T47D (cell line): ENCODE data around the gene TBXAS1.
A peak's percentile ranks its signal among the peaks of the same experiment; 100 is the strongest.

Source experiments
- DNase-seq, 2 experiments: peaks; one replicate each; pipeline versions ENCODE4 v3.0.0 to v3.0.0-alpha.2; 2011 to 2012; ENCODE audit warnings: low read depth in 1 of 2, low spot score in 1 of 2
- JUND ChIP-seq: IDR thresholded peaks from 2 replicates; pipeline ENCODE4 v1.6.1; 2012; ENCODE audit warnings: low read depth
- in situ Hi-C: cut with HindIII; loops from 2 replicates; pipeline ENCODE4 v1.10.0; 2016; ENCODE audit warnings: low sequenced_read_pairs, low pct_unique_long_range_greater_than_20kb

TBXAS1 gene

DNA sequence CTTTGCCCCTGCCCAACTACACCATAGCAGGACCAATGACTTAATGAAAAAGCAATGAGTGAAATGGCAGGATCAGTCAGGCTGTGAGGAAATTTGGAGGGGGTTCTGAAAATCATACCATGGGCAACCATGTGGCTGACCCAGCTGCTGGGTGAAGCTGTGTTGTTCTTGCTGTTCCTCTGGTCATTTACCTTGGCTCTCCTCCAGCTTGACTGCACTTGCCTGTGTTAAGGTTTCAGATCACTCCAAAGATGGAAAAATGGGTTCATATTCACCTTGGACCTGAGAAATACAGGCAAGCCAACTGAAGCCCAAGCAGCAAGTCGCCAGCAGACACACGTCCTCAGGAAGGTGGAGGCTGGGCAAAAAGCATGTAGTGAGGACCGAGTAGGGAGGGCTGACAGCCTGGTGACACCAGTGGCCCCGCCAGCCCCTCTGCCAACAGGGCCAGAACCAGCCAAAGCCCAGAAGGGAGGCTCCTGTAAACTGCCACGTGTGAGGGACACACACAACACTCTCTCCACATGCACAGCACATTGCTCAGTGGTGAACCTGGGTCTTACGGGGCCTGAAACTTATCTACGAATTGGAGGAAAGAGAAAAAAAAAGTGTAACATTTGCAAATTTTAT, 193.6 kb downstream of the TBXAS1 start:
- in situ Hi-C loops, result no loop called here
- no peak for TF ChIP-seq JUND
- DNase-seq, result peak in 1 of 2 experiments; percentile 38

DNA sequence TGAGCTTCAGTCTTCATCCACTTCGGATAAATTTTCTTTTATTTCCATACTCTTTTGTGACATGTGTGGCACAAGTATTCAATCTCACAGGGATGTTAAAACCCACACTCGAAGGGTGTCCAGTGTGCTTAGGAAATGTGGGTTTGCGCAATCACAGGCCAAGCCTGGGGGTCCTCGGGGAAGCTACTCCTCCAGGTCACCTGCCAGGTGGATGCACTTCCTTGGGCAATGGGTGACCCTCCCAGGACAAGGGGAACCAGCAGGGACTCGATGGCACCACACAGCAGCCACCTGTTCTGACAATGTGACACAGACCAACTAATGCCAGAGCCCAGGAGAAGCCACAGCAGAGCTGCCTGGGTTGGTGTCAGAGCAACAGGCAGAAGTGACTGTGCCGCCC, 194.7 kb downstream of the TBXAS1 start:
- DNase-seq, result no peak
- in situ Hi-C loops, result no loop called here
- no peak for TF ChIP-seq JUND

DNA sequence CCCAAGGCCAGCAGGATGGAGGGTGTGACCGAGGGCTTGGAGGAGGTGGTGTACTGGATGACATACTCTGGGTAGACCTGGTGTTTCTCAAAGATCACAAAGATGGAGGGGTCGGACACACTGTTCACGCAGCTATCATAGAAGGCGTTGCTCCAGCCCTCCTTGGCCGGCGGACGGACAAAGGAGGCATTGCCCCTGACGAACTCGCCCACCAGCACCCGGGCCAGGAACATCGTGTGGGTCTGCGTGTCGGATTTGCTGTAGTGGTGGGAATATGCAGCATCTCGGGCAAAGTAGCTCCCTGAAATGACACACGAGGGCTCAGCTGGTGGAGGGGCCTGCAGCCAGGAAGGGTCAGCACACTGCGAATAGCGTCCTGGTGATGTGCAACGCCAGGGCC, 195.5 kb downstream of the TBXAS1 start:
- no peak for TF ChIP-seq JUND
- no peak for DNase-seq
- in situ Hi-C loops, result no loop called here

DNA sequence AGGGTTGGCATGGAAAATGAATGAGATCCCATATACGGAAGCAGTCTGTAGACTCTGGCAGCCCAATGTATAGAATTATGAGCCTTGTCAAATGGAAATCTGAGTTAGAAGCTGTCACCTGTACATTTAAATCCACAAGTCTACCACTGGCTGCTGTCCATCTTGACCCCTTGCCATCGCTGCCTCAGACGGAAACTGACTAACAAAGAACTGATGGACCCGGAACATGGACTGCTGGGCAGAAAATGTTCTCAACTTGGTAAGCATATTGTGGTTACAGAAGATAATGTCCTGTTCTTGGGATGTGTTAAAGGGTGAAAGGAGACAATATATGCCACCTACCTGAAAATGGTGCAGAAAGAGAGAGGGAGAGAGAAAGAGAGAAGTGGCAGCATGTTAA, 196.2 kb downstream of the TBXAS1 start:
- no peak for TF ChIP-seq JUND
- no peak for DNase-seq
- in situ Hi-C loops, result no loop called here

DNA sequence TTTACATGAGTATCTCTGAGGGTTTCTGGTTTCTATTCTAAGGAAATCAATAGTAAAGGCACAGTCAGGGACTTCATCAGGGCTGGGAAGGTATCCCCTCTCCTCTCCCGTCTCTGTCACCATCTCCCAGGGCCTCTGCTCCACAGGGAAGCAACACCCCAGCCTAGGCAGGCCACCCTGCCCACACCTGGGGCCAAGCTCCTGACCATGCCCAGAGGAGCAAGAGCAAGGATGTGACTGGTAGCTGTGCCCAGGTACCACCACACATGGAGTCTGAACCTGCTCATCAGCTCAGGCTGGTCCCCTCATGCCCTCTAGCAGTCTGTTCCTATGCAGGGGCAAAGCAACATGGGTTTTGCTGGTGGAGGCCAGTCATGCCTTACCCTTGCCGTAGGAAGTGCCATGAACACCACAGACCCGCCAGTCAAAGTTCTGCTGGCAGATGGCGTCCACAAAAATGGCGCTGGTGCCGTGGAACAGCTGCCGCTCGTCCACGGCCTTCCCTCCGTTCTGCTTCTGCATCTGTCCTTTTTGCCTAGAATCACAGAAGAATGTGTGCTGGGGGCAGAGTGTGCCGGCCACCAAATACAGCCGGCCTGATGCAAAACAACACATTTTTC, 196.9 kb downstream of the TBXAS1 start:
- TF ChIP-seq JUND, result no peak
- in situ Hi-C loops, result no loop called here
- DNase-seq, result no peak

DNA sequence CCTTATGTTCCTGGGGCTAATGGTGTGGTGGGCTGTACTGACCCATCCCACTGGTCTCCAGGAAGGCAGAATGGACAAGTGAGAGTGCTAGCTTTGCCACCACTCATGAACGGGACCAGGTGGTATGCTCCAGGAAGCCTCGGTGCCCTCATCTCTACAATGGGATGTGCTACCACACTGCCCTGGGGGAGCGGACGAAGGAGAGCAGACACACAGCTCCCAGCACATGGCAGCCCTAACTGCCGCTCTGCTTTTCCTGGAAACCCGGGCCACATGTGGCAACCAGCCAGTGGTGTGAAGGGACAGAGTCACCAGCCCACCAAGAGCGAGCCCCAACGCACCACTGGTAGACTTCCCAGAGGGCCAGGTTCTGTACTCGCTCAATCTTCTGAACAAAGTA, 197.9 kb downstream of the TBXAS1 start:
- no peak for DNase-seq
- in situ Hi-C loops, result no loop called here
- TF ChIP-seq JUND, result no peak

DNA sequence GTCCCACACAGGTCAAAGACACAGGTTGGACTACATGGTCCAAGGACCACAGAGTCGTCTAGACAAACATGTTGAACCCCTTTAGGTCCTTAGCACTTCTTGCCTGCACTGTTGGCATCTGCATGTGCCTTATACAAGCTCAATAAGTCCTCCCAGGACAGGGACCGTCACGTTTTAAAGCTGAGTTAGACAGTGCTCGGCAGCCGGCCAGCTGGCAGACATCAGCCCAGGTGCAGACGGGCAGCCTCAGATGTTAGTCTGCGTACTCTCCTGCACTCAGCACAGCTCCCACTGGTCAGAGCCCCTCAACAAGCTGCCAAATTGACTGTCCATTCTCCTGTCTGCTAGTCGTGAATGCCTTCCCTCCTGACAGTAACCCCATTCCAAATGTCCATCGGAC, 198.8 kb downstream of the TBXAS1 start:
- in situ Hi-C loops, result no loop called here
- no peak for TF ChIP-seq JUND
- no peak for DNase-seq

DNA sequence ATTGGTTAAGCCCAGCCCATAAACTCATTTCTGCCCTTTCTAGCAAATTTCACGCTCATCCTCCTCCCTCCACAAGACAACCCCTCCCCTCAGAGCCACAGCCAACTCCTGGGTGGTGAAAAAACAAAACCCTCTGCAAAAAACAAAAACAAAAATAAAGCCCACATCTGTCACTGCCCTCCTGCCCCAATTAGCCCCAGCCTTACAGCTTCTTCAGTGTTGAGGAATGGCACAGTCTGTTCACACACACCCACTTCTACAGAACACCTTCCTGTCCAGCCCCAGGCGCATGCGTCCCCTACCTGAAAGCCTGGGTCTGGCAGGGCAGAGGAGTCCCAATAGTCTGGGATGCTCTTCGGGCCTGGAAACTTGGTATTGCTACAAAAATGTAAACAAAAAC, 199.2 kb downstream of the TBXAS1 start:
- in situ Hi-C loops, result no loop called here
- no peak for TF ChIP-seq JUND
- no peak for DNase-seq

DNA sequence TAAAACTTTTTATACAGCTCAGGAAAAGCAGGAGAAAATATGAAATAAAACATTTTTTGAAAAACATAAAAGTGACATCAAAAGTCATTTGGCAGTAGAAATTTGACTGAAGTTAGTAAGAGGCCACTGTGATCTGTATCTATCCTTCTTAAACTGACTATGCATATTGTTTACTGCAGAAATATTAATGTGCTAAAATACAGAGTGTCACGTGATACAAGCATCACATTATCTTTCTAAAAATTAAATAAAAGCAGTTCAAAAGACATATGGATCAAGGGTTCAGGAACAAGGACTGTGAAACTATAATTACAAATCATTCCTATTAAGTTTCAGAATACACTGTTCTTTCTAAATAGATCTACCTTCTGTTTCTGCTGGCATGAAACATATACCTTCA, 200.0 kb downstream of the TBXAS1 start:
- DNase-seq, result no peak
- in situ Hi-C loops, result no loop called here

DNA sequence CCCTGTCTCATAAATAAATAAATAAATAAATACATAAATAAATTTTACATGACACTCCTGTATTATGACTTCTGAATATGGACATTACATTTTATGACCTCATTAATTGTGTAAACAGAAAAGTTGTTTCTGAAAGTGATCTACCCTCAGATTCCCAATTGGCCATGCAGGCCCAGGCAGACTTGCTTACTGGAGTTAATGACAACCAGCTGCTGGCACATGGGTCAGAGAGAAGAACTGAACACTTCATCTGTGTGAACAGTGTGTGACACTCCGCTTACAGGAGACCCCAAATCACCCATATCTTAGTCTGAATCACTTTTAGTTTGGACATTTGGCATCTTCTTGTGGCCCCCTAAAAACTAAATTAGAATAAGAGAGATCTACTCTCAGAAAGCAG, 202.3 kb downstream of the TBXAS1 start:
- in situ Hi-C loops, result no loop called here
- DNase-seq, result no peak

More for the DNA sequence above, 200.0 kb downstream of the TBXAS1 start:
- no peak for TF ChIP-seq JUND

DNA sequence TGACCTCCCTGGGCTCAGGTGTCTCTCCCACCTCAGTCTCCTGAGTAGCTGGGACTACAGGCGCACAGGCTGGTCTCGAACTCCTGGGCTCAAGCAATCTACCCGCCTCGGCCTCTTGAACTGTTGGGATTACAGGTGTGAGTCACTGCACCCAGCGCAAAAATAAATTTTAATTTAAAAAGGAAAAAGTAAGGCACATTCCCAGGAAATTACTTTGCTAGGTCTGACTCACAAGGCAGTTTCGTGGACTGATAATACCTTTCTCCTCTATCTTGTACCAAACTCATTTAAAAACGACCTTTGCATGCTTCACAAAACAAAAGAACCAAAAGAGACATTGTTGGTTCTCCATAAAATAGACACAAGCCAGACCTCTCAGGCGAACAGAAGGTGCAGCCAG, 204.0 kb downstream of the TBXAS1 start:
- in situ Hi-C loops, result no loop called here
- TF ChIP-seq JUND, result no peak
- DNase-seq, result no peak

More for the DNA sequence above, 202.3 kb downstream of the TBXAS1 start:
- TF ChIP-seq JUND, result no peak

DNA sequence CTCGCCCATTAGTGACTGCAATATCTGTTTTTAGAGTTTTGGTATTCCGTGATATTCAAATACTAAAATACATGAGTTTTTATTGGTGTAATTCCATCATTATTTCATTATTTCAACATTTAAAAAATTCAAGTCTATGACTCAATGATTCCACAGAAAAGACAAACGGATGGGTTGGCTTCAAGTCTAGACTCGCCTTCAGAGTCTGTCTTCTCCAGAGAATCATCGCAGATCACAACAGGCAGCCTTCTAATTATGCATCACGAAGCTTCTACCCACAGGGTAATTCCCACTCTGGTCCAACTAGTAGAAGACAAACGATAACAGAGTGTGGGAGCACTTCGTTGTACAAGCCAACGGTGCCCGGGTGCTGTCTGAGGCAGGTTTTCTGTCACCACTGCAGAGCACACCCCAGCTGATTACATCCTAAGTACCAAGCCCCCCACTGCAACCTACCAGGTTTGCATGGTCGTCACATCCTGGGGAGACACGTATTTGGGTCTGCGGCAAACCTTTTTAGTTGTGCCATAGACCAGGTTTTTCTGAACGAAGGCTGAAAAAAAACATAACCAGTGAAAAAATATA, 204.8 kb downstream of the TBXAS1 start:
- no peak for TF ChIP-seq JUND
- in situ Hi-C loops, result no loop called here
- no peak for DNase-seq

DNA sequence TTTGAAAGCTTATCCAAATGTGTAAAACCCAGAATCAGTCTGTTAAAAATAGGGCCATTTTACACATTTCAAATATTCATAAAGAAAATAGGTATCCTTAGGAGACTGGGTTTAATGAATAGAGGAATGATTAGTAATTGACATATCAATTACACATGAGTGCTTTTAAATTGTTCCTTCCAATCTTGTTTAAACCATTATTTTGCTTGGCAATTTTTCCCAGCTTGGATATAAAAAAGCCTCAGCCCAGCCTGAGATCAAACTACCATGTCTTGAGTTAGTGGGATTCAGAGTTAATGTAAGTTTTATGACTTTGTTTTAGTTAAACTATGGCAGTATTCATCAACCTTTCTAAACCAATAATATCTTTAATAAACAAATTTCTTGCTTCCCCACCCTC, 205.4 kb downstream of the TBXAS1 start:
- DNase-seq, result no peak
- in situ Hi-C loops, result no loop called here
- no peak for TF ChIP-seq JUND
